Subcutaneous adipose tissue (tissue), 4 donors: ENCODE measurements around the gene ZNF804A. TPM values are rescaled to one million over a fixed set of nuclear protein-coding genes. Genes with fewer than 3 reads are reported as not detected.

ENCODE experiments used
- CTCF ChIP-seq: fragments of 450-650 bp; IDR thresholded peaks from one replicate; pipeline ENCODE4 v1.5.1; 2016; ENCODE audit warnings: low read depth, mild to moderate bottlenecking, control low read depth, antibody characterized with exemption, moderate library complexity
- total RNA-seq, 4 donors: library from RNA; depleted of rRNA; stranded (reverse); fragments of >200 nt; gene quantifications; one replicate each; pipeline ENCODE4 v1.1.0, GENCODE V29; 2016

Gene ZNF804A
- total RNA-seq, 4 donors from 2014 or later, result 0.16 to 1.2 (median 0.30) TPM

GRCh38 chr2:184637781-184638180 is 39.5 kb downstream of the ZNF804A start:
- no peak for TF ChIP-seq CTCF

- TF ChIP-seq CTCF, result no peak
These were observed 46.4 kb downstream of the ZNF804A start for GRCh38 chr2:184644685-184645084.

GRCh38 chr2:184646177-184646576 is 47.8 kb downstream of the ZNF804A start:
- TF ChIP-seq CTCF, result no peak

- no peak for TF ChIP-seq CTCF
These were observed 48.3 kb downstream of the ZNF804A start for GRCh38 chr2:184646593-184646992.

GRCh38 chr2:184654945-184655344 is 56.6 kb downstream of the ZNF804A start:
- no peak for TF ChIP-seq CTCF

- no peak for TF ChIP-seq CTCF
These were observed 78.8 kb downstream of the ZNF804A start for GRCh38 chr2:184677171-184677570.

- TF ChIP-seq CTCF, result no peak
These were observed 81.1 kb downstream of the ZNF804A start for GRCh38 chr2:184679219-184680018.
